ENCODE data around the gene UBE2G1.

The UBE2G1 gene

GRCh38 chr17:4301066-4301465 is 65.4 kb downstream of the UBE2G1 start:
- TF ChIP-seq, protein P1, sequence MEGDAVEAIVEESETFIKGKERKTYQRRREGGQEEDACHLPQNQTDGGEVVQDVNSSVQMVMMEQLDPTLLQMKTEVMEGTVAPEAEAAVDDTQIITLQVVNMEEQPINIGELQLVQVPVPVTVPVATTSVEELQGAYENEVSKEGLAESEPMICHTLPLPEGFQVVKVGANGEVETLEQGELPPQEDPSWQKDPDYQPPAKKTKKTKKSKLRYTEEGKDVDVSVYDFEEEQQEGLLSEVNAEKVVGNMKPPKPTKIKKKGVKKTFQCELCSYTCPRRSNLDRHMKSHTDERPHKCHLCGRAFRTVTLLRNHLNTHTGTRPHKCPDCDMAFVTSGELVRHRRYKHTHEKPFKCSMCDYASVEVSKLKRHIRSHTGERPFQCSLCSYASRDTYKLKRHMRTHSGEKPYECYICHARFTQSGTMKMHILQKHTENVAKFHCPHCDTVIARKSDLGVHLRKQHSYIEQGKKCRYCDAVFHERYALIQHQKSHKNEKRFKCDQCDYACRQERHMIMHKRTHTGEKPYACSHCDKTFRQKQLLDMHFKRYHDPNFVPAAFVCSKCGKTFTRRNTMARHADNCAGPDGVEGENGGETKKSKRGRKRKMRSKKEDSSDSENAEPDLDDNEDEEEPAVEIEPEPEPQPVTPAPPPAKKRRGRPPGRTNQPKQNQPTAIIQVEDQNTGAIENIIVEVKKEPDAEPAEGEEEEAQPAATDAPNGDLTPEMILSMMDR (IDR thresholded peaks at IDR 0.05; ENCODE audit: low read depth, low read length): no peak
- no peak overlapping the region for H3K4me3 ChIP-seq (ENCODE audit: low read depth, low read length)

GRCh38 chr17:4297351-4297750 is 69.1 kb downstream of the UBE2G1 start:
- TF ChIP-seq, protein P1 (IDR thresholded peaks at IDR 0.05; ENCODE audit: low read depth, low read length): no peak
- no peak overlapping the region for H3K4me3 ChIP-seq (ENCODE audit: low read depth, low read length)

DNA sequence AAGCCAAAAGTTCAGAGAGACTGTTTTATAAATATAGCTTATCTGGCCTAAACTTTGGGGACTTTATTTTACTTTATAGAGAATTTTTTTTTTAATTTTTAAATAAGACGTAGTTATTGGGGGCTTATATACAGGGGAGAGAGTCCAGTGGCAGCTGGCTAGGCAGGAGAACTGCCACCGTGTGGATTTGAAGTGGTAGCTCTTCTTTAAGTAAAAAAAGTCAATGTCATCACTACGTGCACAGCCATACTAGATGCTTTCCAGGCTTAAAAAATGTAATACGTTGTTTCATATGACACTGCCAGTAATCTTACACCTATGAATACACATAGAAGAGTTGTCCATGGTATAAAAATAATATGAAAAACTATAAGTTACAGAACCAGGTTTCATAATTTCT is 70.8 kb downstream of the UBE2G1 start:
- TF ChIP-seq, protein P1 (IDR thresholded peaks at IDR 0.05; ENCODE audit: low read depth, low read length): no peak
- H3K4me3 ChIP-seq (ENCODE audit: low read depth, low read length): no peak overlapping the region

- TF ChIP-seq, protein P1 (IDR thresholded peaks at IDR 0.05; ENCODE audit: low read depth, low read length): no peak
- no peak overlapping the region for H3K4me3 ChIP-seq (ENCODE audit: low read depth, low read length)
Measured at GRCh38 chr17:4293572-4293971, 72.9 kb downstream of the UBE2G1 start.

DNA sequence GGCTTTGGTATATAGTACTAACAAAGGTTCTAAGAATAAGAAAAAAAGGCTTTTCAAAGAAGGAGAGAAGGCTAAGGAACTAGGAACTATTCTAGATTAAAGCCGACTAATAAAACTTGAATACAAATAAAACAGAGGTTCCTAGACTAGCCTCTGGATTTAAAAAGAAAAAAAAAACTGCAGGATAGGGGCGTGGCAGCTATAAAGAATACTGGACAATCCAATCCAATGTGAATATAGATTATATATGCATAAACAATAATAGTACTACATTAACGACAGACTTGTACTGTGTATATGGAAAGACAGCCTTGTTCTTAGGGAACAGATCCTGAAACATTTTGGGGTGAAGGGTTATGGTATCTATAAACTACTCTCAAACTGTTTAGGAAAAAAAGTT is 78.8 kb downstream of the UBE2G1 start:
- TF ChIP-seq, protein P1 (IDR thresholded peaks at IDR 0.05; ENCODE audit: low read depth, low read length): no peak
- H3K4me3 ChIP-seq (ENCODE audit: low read depth, low read length): no peak overlapping the region

DNA sequence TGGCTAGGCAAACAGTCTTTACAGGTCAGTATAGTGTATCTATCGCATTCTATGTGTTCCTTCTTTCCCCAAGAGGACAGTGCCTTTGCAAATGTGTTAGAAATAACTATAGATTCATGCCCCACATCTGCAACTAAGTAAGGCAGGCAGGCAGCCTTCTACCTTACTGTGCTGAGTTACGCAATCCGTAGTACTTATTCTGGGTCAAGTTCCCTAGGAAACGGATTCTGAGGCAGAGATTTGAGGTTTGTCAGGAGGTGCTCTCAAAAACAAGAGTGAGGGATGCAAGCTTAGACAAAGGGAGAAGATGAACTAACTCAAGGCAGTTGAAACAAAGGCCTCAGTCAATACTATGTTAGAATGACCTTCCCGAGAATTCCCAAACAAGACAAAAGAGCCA is 90.0 kb downstream of the UBE2G1 start:
- H3K4me3 ChIP-seq (ENCODE audit: low read depth, low read length): no peak overlapping the region
- TF ChIP-seq, protein P1 (IDR thresholded peaks at IDR 0.05; ENCODE audit: low read depth, low read length): no peak

DNA sequence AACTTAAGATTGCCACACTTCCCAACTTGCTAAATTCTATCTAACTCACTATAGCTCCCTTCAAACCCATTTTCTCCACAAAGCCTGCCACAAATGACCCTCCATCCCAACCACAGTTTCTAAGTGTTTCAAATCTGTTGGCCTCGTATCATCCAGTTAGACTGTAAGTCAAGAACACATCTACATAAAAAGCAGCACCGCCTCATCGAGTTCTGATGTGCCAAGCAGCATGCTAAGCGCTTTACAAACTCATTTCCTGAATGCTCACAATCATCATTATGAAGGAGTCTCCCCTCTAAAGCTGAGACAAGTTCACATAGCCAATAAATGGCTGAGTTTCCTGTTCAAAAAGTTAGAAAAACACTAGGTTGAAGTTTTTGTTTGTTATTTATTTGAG is 93.5 kb downstream of the UBE2G1 start:
- TF ChIP-seq, protein P1 (IDR thresholded peaks at IDR 0.05; ENCODE audit: low read depth, low read length): no peak
- H3K4me3 ChIP-seq (ENCODE audit: low read depth, low read length): no peak overlapping the region
